Stimulated activated CD8-positive, alpha-beta memory T cell treated with anti-CD3 and anti-CD28 coated beads, Interleukin-12 subunit alpha, Interleukin-12 subunit beta, amount 100 ng/mL, for 4 hours (primary cell): ENCODE results near the gene NUBP2.
A peak's percentile ranks its signal among the peaks of the same experiment; 100 is the strongest.

ENCODE experiments used
- DNase-seq: peaks from one replicate; pipeline ENCODE4 v3.0.0-alpha.2; 2020; ENCODE audit warnings: low read depth

NUBP2 gene

GRCh38 chr16:1759511-1759910 is 23.2 kb upstream of the NUBP2 start:
- no peak for DNase-seq

GRCh38 chr16:1760911-1761310 is 21.8 kb upstream of the NUBP2 start:
- no peak for DNase-seq

- no peak for DNase-seq
Measured at GRCh38 chr16:1761751-1762150, 21.0 kb upstream of the NUBP2 start.

- DNase-seq = no peak
Measured at GRCh38 chr16:1762196-1762878, 20.4 kb upstream of the NUBP2 start.

GRCh38 chr16:1762879-1763520 is 19.8 kb upstream of the NUBP2 start:
- DNase-seq = no peak

- DNase-seq = no peak
Measured at GRCh38 chr16:1763521-1764511, 18.9 kb upstream of the NUBP2 start.

- DNase-seq = no peak
Measured at GRCh38 chr16:1764971-1765370, 17.8 kb upstream of the NUBP2 start.

GRCh38 chr16:1765826-1766225 is 16.9 kb upstream of the NUBP2 start:
- DNase-seq = no peak

- no peak for DNase-seq
Measured at GRCh38 chr16:1766231-1766630, 16.5 kb upstream of the NUBP2 start.

- DNase-seq = no peak
Measured at GRCh38 chr16:1766701-1767100, 16.1 kb upstream of the NUBP2 start.

- DNase-seq = no peak
Measured at GRCh38 chr16:1767116-1767994, 15.4 kb upstream of the NUBP2 start.

- DNase-seq = no peak
Measured at GRCh38 chr16:1768061-1768766, 14.5 kb upstream of the NUBP2 start.

GRCh38 chr16:1768767-1769401 is 13.9 kb upstream of the NUBP2 start:
- DNase-seq = no peak

GRCh38 chr16:1769402-1770300 is 13.1 kb upstream of the NUBP2 start:
- no peak for DNase-seq

- DNase-seq = peak; percentile 36
Measured at GRCh38 chr16:1770328-1771187, 12.2 kb upstream of the NUBP2 start.

- peak; percentile 60 for DNase-seq
Measured at GRCh38 chr16:1771188-1771863, 11.4 kb upstream of the NUBP2 start, which contains the start of gene NME3. Gene NME3 (minus strand): TSS chr16:1771543. CDS start chr16:1771534, 9 bp downstream.

GRCh38 chr16:1771864-1772361 is 10.8 kb upstream of the NUBP2 start:
- no peak for DNase-seq
